K562 (cell line): Measurements from ENCODE around the gene APCDD1. TPM values are rescaled to one million over a fixed set of nuclear protein-coding genes. Genes with fewer than 3 reads are reported as not detected.

Experiments used
- ATAC-seq: fragments of 200-7000 bp; cut with Tn5 transposase; 3 replicates; pipeline ENCODE4 v1.9.1; 2020; ENCODE audit warnings: moderate library complexity
- BruUV-seq: library from RNA; stranded (reverse); fragments of 400-500 nt; replicated peaks from 2 replicates; lab custom pipeline; 2021; lab: Mats Ljungman, UMichigan
- CTCF ChIA-PET: fragments of 300-600 bp; formaldehyde crosslinking; extraction: SDS; loops from one replicate; lab custom pipeline; 2021; ENCODE audit warnings: low intra/inter-chr PET ratio; lab: Yijun Ruan, JAX
- POLR2A ChIA-PET: fragments of 300-600, 350-650 bp; sonication (Branson Sonifier 250); formaldehyde crosslinking; extraction: SDS; loops from one replicate; lab custom pipeline; 2021; ENCODE audit warnings: antibody characterized with exemption, inconsistent platforms; lab: Yijun Ruan, JAX
- DNase-seq, 4 experiments: peaks; one replicate each; pipeline versions ENCODE4 v3.0.0 to v3.0.0-alpha.2; 2011 to 2018; ENCODE audit warnings: low spot score in 3 of 4, mixed read lengths in 3 of 4; ENCODE audit errors: extremely low read depth in 1 of 4
- FAIRE-seq: peaks from 2 replicates; lab custom pipeline; 2011; peaks lifted over from hg19 to GRCh38; lab: Jason Lieb, UNC
- H2AFZ ChIP-seq: 2 replicates; pipeline ENCODE4 v1.6.0; 2011; ENCODE audit warnings: low read depth, low read length, control low read depth, inconsistent platforms
- H3K27ac ChIP-seq: fragments of 200-600 bp; 3 replicates; pipeline ENCODE4 v1.8.0; 2011; ENCODE audit warnings: low read depth, mild to moderate bottlenecking, control low read depth, inconsistent platforms, low read length, moderate library complexity, mixed read lengths; ENCODE audit errors: extremely low read depth
- H3K27me3 ChIP-seq, 2 experiments: fragments of 300-600 bp in 1 of 2; 2 replicates in 1 of 2; 3 replicates in 1 of 2; pipeline versions ENCODE4 v1.6.0 to v1.8.0; 2011; ENCODE audit warnings: inconsistent platforms in 2 of 2, low read length in 2 of 2, mild to moderate bottlenecking in 1 of 2, mixed read lengths in 1 of 2, moderate library complexity in 1 of 2; ENCODE audit not compliant: control insufficient read depth in 2 of 2, insufficient read depth in 2 of 2
- H3K36me3 ChIP-seq: fragments of 300-600 bp; 3 replicates; pipeline ENCODE4 v1.8.0; 2011; ENCODE audit warnings: mild to moderate bottlenecking, low read length, inconsistent platforms; ENCODE audit not compliant: control insufficient read depth, insufficient read depth
- H3K4me1 ChIP-seq, 2 experiments: fragments of 200-600 bp in 1 of 2; replicated peaks in 1 of 2; 2 replicates in 1 of 2; 3 replicates in 1 of 2; pipeline versions ENCODE4 v1.5.1 to v1.8.0; 2011; ENCODE audit warnings: inconsistent platforms in 2 of 2, low read length in 2 of 2, mild to moderate bottlenecking in 1 of 2, mixed read lengths in 1 of 2, moderate library complexity in 1 of 2; ENCODE audit not compliant: control insufficient read depth in 2 of 2, insufficient read depth in 2 of 2
- H3K4me2 ChIP-seq: 2 replicates; pipeline ENCODE4 v1.6.1; 2011; ENCODE audit warnings: low read length, control low read depth, inconsistent platforms, mixed read lengths; ENCODE audit not compliant: insufficient read depth
- H3K4me3 ChIP-seq: fragments of 200-600 bp; sonication (generic), shearing (Covaris generic); 2 replicates; pipeline ENCODE4 v1.5.1; 2016; ENCODE audit warnings: control low read depth, inconsistent platforms
- H3K79me2 ChIP-seq: fragments of 200-600 bp; 3 replicates; pipeline ENCODE4 v1.8.0; 2011; ENCODE audit warnings: low read length, inconsistent platforms; ENCODE audit not compliant: control insufficient read depth, insufficient read depth
- H3K9ac ChIP-seq, 2 experiments: 2 replicates each; pipeline versions ENCODE4 v1.6.0 to v1.6.1; 2011; ENCODE audit warnings: low read depth in 2 of 2, low read length in 2 of 2, control low read depth in 1 of 2, inconsistent platforms in 1 of 2, mild to moderate bottlenecking in 1 of 2, mixed read lengths in 1 of 2; ENCODE audit not compliant: insufficient read depth in 1 of 2
- H3K9me1 ChIP-seq: one replicate; pipeline ENCODE4 v1.6.0; 2011; ENCODE audit warnings: inconsistent platforms, mild to moderate bottlenecking, low read length, moderate library complexity; ENCODE audit not compliant: control insufficient read depth, insufficient read depth
- H3K9me3 ChIP-seq: replicated peaks from 2 replicates; pipeline ENCODE4 v1.5.1; 2011; ENCODE audit warnings: low read depth, low read length, inconsistent platforms; ENCODE audit not compliant: control insufficient read depth, insufficient read depth
- H4K20me1 ChIP-seq: replicated peaks from 2 replicates; pipeline ENCODE4 v1.6.1; 2011; ENCODE audit warnings: low read length, inconsistent platforms, mixed read lengths; ENCODE audit not compliant: control insufficient read depth, insufficient read depth
- FOSL1 ChIP-seq: fragments of 200-800 bp; sonication (Bioruptor generic); conservative IDR thresholded peaks from 2 replicates; pipeline ENCODE4 v1.6.1; 2016; ENCODE audit warnings: missing genetic modification characterization, missing compliant biosample characterization
- GABPB1 ChIP-seq: sonication (generic); formaldehyde crosslinking; IDR thresholded peaks from 2 replicates; pipeline ENCODE4 v1.8.0; 2022; ENCODE audit warnings: mild to moderate bottlenecking, missing genetic modification reagents
- HCFC1 ChIP-seq: IDR thresholded peaks from 2 replicates; pipeline ENCODE4 v1.6.1; 2012; ENCODE audit warnings: low read depth, low read length, improper control_type of control experiment
- NR2C2 ChIP-seq, 2 experiments: fragments of 200-800 bp in 1 of 2; sonication (Bioruptor generic) in 1 of 2; sonication (generic) in 1 of 2; formaldehyde crosslinking in 1 of 2; IDR thresholded peaks; 2 replicates each; pipeline versions ENCODE4 v1.6.1 to v1.8.0; 2016 to 2022; ENCODE audit warnings: mild to moderate bottlenecking in 1 of 2, missing compliant biosample characterization in 1 of 2, missing genetic modification characterization in 1 of 2, missing genetic modification reagents in 1 of 2
- NR3C1 ChIP-seq: sonication (generic); formaldehyde crosslinking; IDR thresholded peaks from 2 replicates; pipeline ENCODE4 v1.8.1; 2022; ENCODE audit warnings: missing genetic modification reagents
- PHB2 ChIP-seq: fragments of 450-650 bp; IDR thresholded peaks from 2 replicates; pipeline ENCODE4 v1.6.1; 2017; ENCODE audit warnings: low read depth
- SAP30 ChIP-seq: fragments of 200-600 bp; sonication (generic); IDR thresholded peaks from 2 replicates; pipeline ENCODE4 v1.6.1; 2012; ENCODE audit warnings: borderline replicate concordance, low read depth, mild to moderate bottlenecking, moderate library complexity, low read length, control low read depth, inconsistent platforms; ENCODE audit not compliant: insufficient read depth, poor library complexity, severe bottlenecking
- SMARCA4 ChIP-seq: fragments of 450-650 bp; IDR thresholded peaks from 2 replicates; pipeline ENCODE4 v1.6.1; 2016
- TCF15 ChIP-seq: fragments of 250-450 bp; sonication (Bioruptor Pico); IDR thresholded peaks from 2 replicates; pipeline ENCODE4 v1.8.0; 2022; ENCODE audit warnings: moderate library complexity, mild to moderate bottlenecking, inconsistent platforms
- TCF3 ChIP-seq: sonication (generic); formaldehyde crosslinking; IDR thresholded peaks from 2 replicates; pipeline ENCODE4 v1.4.0; 2020; ENCODE audit warnings: mild to moderate bottlenecking, missing genetic modification reagents
- ZNF140 ChIP-seq: fragments of 250-450 bp; sonication (Bioruptor Pico); IDR thresholded peaks from 2 replicates; pipeline ENCODE4 v1.8.0; 2021; ENCODE audit warnings: moderate library complexity, mild to moderate bottlenecking, inconsistent platforms
- ZNF165 ChIP-seq: fragments of 250-450 bp; sonication (Bioruptor Pico); IDR thresholded peaks from 2 replicates; pipeline ENCODE4 v1.4.0; 2020; ENCODE audit warnings: borderline replicate concordance
- WGBS: fragments of 100-300 bp; shearing (Covaris generic); methylation state at CpG from one replicate; pipeline ENCODE4 v1.1.6; 2016; ENCODE audit warnings: low coverage, mixed read lengths; ENCODE audit not compliant: insufficient coverage; ENCODE audit errors: missing lambda C conversion rate; 5-methylcytosine and 5-hydroxymethylcytosine counted together
- in situ Hi-C: fragments of 300-500 bp; cut with MboI; formaldehyde crosslinking; loops from 4 replicates; pipeline ENCODE4 v1.15.0; 2018; ENCODE audit warnings: inconsistent platforms, mixed read lengths
- intact Hi-C: fragments of 100-400 bp; cut with micrococcal nuclease; formaldehyde crosslinking; loops from 2 replicates; pipeline ENCODE4 v1.14.2; 2022
- polyA plus RNA-seq, 8 experiments: library from polyadenylated mRNA; depleted of rRNA in 4 of 8; stranded (reverse) in 5 of 8; unstranded in 3 of 8; fragments of >200 nt; fragmentation: Nextera tagmentation in 2 of 8; fragmentation: Illumina TruSeq in 1 of 8; extraction: Ambion mirVana in 2 of 8; extraction: Trizol in 1 of 8; gene quantifications; 2 replicates each; pipeline versions ENCODE4 v1.2.1 to v1.2.3, GENCODE V29; 2011 to 2014; ENCODE audit warnings: inconsistent platforms in 1 of 8, missing spikeins in 1 of 8
- total RNA-seq, 7 experiments: library from RNA; depleted of rRNA in 6 of 7; stranded (reverse); fragments of >200 nt in 6 of 7; fragmentation: Illumina TruSeq in 2 of 7; extraction: Trizol in 2 of 7; gene quantifications; 2 replicates each; pipeline versions ENCODE4 v1.2.1 to v1.2.3, GENCODE V29; 2011 to 2021; ENCODE audit warnings: low replicate concordance in 1 of 7

Gene APCDD1
- total and polyA plus RNA-seq, 9 of the 15 experiments (the other 6 are each of a cell fraction or from before 2014, with no cell fraction given), result 0.07 TPM; not detected in 8

- BruUV-seq, result no TSS peak
- Histone ChIP-seq H3K4me3 (no peak overlapping the region), H3K79me2 (no peaks in the 10 kb centered on the region), H4K20me1 (no peaks in the 10 kb centered on the region; the same call in 1 of the 2 replicates), H3K27me3 (peaks cover 3 to 18% of the 10 kb centered on the region in 2 experiments; a peak in 3 of 5 replicates), H3K9me1 (no peaks in the 10 kb centered on the region), H3K9ac (no peak overlapping the region), H2AFZ (no peak overlapping the region)
- FAIRE-seq, result no peak
- 2% methylated on average over 5 of the region's 5 CpGs for WGBS
- in situ Hi-C loops, result no loop called here
- TF ChIP-seq TCF3 (CRISPR knock-in tag), result peak; percentile 68
- no peak for TF ChIP-seq NR2C2 (CRISPR knock-in tag; IDR thresholded peaks at IDR 0.05)
- TF ChIP-seq NR2C2 (tag; IDR thresholded peaks at IDR 0.05), result no peak
- TF ChIP-seq FOSL1 (tag), result peak; percentile 71
- TF ChIP-seq, all 486 proteins: peak for 2
- ChIA-PET POLR2A (interaction anchor here (2.4 kb wide), 1 partner anchor 10 kb away, joined by 9 read pairs; no protein-coding TSS in a partner anchor), CTCF (no interaction called here)
- Histone ChIP-seq H3K4me2 (no peak overlapping the region; the same call in 1 of the 2 replicates), H3K27ac (no peak overlapping the region), H3K36me3 (no peaks in the 10 kb centered on the region), H3K4me1 (peaks cover 3 to 18% of the 10 kb centered on the region in 2 experiments; a peak in 3 of 5 replicates), H3K9me3 (no peaks in the 10 kb centered on the region)
- ATAC-seq (no peak), DNase-seq (no peak)
- intact Hi-C loops, result no loop called here
Measured at GRCh38 chr18:10420561-10421352, 33.7 kb upstream of the APCDD1 start.

GRCh38 chr18:10421859-10422258, 32.6 kb upstream of the APCDD1 start:
- 3% methylated on average over 5 of the region's 5 CpGs for WGBS
- Histone ChIP-seq H3K27me3 (peaks cover 5 to 18% of the 10 kb centered on the region in 2 experiments; a peak in 3 of 5 replicates), H3K79me2 (no peaks in the 10 kb centered on the region), H3K36me3 (no peaks in the 10 kb centered on the region), H3K4me1 (peaks cover 3 to 18% of the 10 kb centered on the region in 2 experiments; a peak in 3 of 5 replicates), H3K9me3 (no peaks in the 10 kb centered on the region), H2AFZ (no peak overlapping the region), H3K4me2 (no peak overlapping the region), H4K20me1 (no peaks in the 10 kb centered on the region; the same call in 1 of the 2 replicates), H3K9ac (no peak overlapping the region), H3K9me1 (no peaks in the 10 kb centered on the region), H3K4me3 (no peak overlapping the region), H3K27ac (no peak overlapping the region)
- CTCF ChIA-PET, result no interaction called here
- in situ Hi-C loops, result no loop called here
- no peak for TF ChIP-seq TCF15 (CRISPR knock-in tag)
- no peak for TF ChIP-seq ZNF165 (CRISPR knock-in tag)
- TF ChIP-seq ZNF140 (CRISPR knock-in tag), result no peak
- no peak for TF ChIP-seq NR3C1
- no peak for TF ChIP-seq HCFC1
- no peak for TF ChIP-seq SAP30
- no peak for TF ChIP-seq SMARCA4
- TF ChIP-seq GABPB1 (CRISPR knock-in tag), result no peak
- no peak for TF ChIP-seq PHB2
- POLR2A ChIA-PET, result no interaction called here
- intact Hi-C loops, result no loop called here
- ATAC-seq, result no peak
- no peak for DNase-seq
- no TSS peak for BruUV-seq
- FAIRE-seq, result no peak
